Stromal cell of bone marrow (primary cell): ENCODE data around the gene ENTPD7.

Source experiments
- DNase-seq: peaks from one replicate; pipeline ENCODE4 v3.0.0-alpha.2; 2012; ENCODE audit warnings: low read depth

Gene ENTPD7

GRCh38 chr10:99648717-99649116 lies 10.6 kb upstream of the ENTPD7 start:
- DNase-seq = no peak

- no peak for DNase-seq
These were observed 6.4 kb upstream of the ENTPD7 start for GRCh38 chr10:99652800-99653390.

- DNase-seq = no peak
These were observed 4.7 kb upstream of the ENTPD7 start for GRCh38 chr10:99654390-99655175.

- DNase-seq = no peak
These were observed 2.9 kb upstream of the ENTPD7 start for GRCh38 chr10:99656199-99657064.

GRCh38 chr10:99658622-99659030 lies 683 bp upstream of the ENTPD7 start:
- no peak for DNase-seq

GRCh38 chr10:99659868-99660366 lies 608 bp downstream of the ENTPD7 start:
- DNase-seq = no peak

- DNase-seq = no peak
These were observed 1.5 kb downstream of the ENTPD7 start for GRCh38 chr10:99660662-99661376.

- peak; percentile 73 for DNase-seq
These were observed 2.1 kb downstream of the ENTPD7 start for GRCh38 chr10:99661377-99661763.

GRCh38 chr10:99665304-99665703 lies 6.0 kb downstream of the ENTPD7 start:
- no peak for DNase-seq

- peak; percentile 52 for DNase-seq
These were observed 7.9 kb downstream of the ENTPD7 start for GRCh38 chr10:99667108-99667751.

- no peak for DNase-seq
These were observed 12.1 kb downstream of the ENTPD7 start for GRCh38 chr10:99671386-99671785.

GRCh38 chr10:99672884-99673283 lies 13.6 kb downstream of the ENTPD7 start:
- no peak for DNase-seq

GRCh38 chr10:99673492-99673891 lies 14.2 kb downstream of the ENTPD7 start:
- DNase-seq = no peak

- DNase-seq = no peak
These were observed 15.5 kb downstream of the ENTPD7 start for GRCh38 chr10:99674762-99675161.

GRCh38 chr10:99676426-99676825 lies 17.1 kb downstream of the ENTPD7 start:
- peak; percentile 84 for DNase-seq

GRCh38 chr10:99676895-99677294 lies 17.6 kb downstream of the ENTPD7 start:
- no peak for DNase-seq

GRCh38 chr10:99678921-99679320 lies 19.6 kb downstream of the ENTPD7 start:
- DNase-seq = no peak

GRCh38 chr10:99681553-99681952 lies 22.2 kb downstream of the ENTPD7 start:
- DNase-seq = peak; percentile 73

- no peak for DNase-seq
These were observed 22.7 kb downstream of the ENTPD7 start for GRCh38 chr10:99682032-99682431.

GRCh38 chr10:99682752-99683151 lies 23.4 kb downstream of the ENTPD7 start:
- DNase-seq = no peak

GRCh38 chr10:99685597-99685967 lies 26.3 kb downstream of the ENTPD7 start:
- DNase-seq = no peak
